Suppressor macrophage treated with lipopolysaccharide for 4 hours (primary cell): ENCODE results near the gene RCAN1.
A peak's percentile ranks its signal among the peaks of the same experiment; 100 is the strongest.
"Not testable (repeated sequence)": the region's sequence is repeated elsewhere in the genome, so short reads cannot be mapped to it uniquely, and the experiment has no call there.

Experiments
- DNase-seq: peaks from one replicate; pipeline ENCODE4 v3.0.0-alpha.2; 2020

Gene RCAN1

GRCh38 chr21:34567604-34568155 is 47.2 kb downstream of the RCAN1 start:
- no peak for DNase-seq

- no peak for DNase-seq
Observed at GRCh38 chr21:34565238-34565637, 49.7 kb downstream of the RCAN1 start.

- not testable (repeated sequence) for DNase-seq
Observed at GRCh38 chr21:34563370-34563769, 51.5 kb downstream of the RCAN1 start.

- DNase-seq: peak; percentile 45
Observed at GRCh38 chr21:34561806-34562205, 53.1 kb downstream of the RCAN1 start.

- DNase-seq: no peak
Observed at GRCh38 chr21:34560609-34561008, 54.3 kb downstream of the RCAN1 start.

- no peak for DNase-seq
Observed at GRCh38 chr21:34560021-34560420, 54.9 kb downstream of the RCAN1 start.

- no peak for DNase-seq
Observed at GRCh38 chr21:34559089-34559631, 55.8 kb downstream of the RCAN1 start.

- no peak for DNase-seq
Observed at GRCh38 chr21:34558166-34558565, 56.7 kb downstream of the RCAN1 start.

GRCh38 chr21:34557261-34557660 is 57.7 kb downstream of the RCAN1 start:
- no peak for DNase-seq

- not testable (repeated sequence) for DNase-seq
Observed at GRCh38 chr21:34554670-34555069, 60.2 kb downstream of the RCAN1 start.

- DNase-seq: no peak
Observed at GRCh38 chr21:34554227-34554626, 60.7 kb downstream of the RCAN1 start.

GRCh38 chr21:34553151-34553952 is 61.6 kb downstream of the RCAN1 start:
- peak; percentile 53 for DNase-seq

- DNase-seq: no peak
Observed at GRCh38 chr21:34552360-34553098, 62.4 kb downstream of the RCAN1 start.

- no peak for DNase-seq
Observed at GRCh38 chr21:34550182-34550799, 64.6 kb downstream of the RCAN1 start.

GRCh38 chr21:34548781-34549376 is 66.0 kb downstream of the RCAN1 start:
- DNase-seq: no peak

GRCh38 chr21:34546542-34546941 is 68.4 kb downstream of the RCAN1 start:
- DNase-seq: peak; percentile 56

- DNase-seq: peak; percentile 94
Observed at GRCh38 chr21:34545079-34545884, 69.6 kb downstream of the RCAN1 start.

GRCh38 chr21:34544032-34544496 is 70.8 kb downstream of the RCAN1 start:
- DNase-seq: peak; percentile 71

- no peak for DNase-seq
Observed at GRCh38 chr21:34543017-34543416, 71.9 kb downstream of the RCAN1 start.

GRCh38 chr21:34540206-34540605 is 74.7 kb downstream of the RCAN1 start:
- DNase-seq: no peak

GRCh38 chr21:34537838-34538237 is 77.1 kb downstream of the RCAN1 start:
- peak; percentile 74 for DNase-seq

- DNase-seq: no peak
Observed at GRCh38 chr21:34536820-34537219, 78.1 kb downstream of the RCAN1 start.
